ENCODE results near the gene ANTXR2. TPM values are rescaled to one million over a fixed set of nuclear protein-coding genes. Genes with fewer than 3 reads are reported as not detected.

Gene ANTXR2
- total RNA-seq, 2 experiments from 2014 or later: 52.0 to 55.0 TPM

DNA sequence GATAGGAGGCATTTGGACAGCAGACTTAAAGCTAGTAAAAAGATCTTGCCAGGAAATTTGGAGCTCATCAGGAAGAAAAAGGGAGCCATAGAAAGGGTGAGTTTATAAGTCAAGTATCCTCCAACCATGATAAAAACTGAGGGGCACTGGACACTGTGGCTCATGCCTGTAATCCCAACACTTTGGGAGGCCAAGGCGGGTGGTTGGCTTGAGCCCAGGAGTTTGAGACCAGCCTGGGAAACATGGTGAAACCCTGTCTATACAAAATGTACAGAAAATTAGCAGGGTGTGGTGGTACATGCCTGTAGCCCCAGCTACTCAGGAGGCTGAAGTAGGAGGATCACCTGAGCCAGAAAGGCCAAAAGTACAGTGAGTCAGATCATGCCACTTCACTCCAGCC is 48.7 kb downstream of the ANTXR2 start:
- peaks cover 47% of the 10 kb centered on the region for H3K36me3 Mint-ChIP-seq
- no peaks in the 10 kb centered on the region for H3K27me3 Mint-ChIP-seq
- no peak overlapping the region for H3K4me3 Mint-ChIP-seq
- CTCF ChIA-PET: no interaction called here
- H3K4me1 Mint-ChIP-seq: peaks cover 13% of the 10 kb centered on the region
- peaks cover 2% of the 10 kb centered on the region for H3K9me3 Mint-ChIP-seq (ENCODE audit: low read depth)
- DNase-seq (no peak), ATAC-seq (no peak)
- H3K27ac Mint-ChIP-seq: no peak overlapping the region

DNA sequence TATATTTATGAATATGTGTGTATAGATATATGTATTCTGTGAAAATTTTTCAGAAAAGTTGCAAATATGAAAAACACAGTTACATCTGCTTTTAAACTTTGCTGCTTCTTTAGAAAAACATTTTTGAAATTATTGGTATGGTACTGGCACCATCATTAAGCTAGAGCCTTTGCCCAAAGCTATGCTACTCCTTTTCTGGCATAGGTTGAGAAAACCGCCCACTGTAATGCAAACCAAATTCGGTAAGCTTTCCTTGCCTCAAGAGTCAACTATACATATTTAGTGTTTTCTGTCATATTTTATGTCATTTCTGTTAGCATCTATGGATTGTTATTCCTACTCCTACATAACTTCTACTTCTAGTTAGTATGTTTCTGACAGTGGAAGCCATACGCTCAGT is 50.7 kb downstream of the ANTXR2 start:
- H3K36me3 Mint-ChIP-seq: peaks cover 55% of the 10 kb centered on the region

DNA sequence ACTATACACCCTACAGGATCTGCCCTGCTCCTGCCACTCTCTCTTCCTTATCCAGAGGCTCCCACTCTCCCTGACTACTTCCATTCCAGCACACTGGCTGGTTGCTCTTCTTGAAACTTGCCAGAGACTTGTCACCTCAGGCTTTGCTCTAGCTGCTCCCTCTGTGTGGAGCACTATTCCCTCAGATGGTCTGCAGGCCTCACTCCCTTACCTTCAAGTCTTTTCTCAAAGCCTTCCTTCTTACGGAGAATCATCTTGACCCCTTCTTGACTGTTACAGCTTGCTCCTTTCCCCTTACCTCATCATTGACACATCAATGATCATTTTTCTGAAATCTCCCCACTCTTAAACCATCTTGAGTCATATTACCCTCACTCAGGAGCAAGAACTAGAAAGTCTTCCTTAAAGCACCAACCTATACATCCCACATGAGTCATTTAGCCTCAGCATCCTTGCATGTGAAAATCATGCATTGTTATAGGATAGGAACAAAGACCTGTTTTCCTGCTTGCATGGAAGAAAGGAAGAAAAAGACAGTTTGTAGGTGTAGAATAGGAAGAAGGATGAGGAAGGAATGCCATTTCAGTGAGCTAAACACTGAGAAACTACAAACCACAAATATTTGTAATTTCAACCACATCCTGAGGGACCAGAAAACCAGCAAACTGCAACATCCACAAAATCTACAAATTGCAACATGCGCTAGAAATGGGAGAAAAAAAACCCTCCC is 55.7 kb downstream of the ANTXR2 start:
- CTCF ChIA-PET: interaction anchor here (0.8 to 2.3 kb wide), 9 partner anchors 8 to 185 kb away, joined by 3 to 9 read pairs (median 3); no protein-coding TSS in a partner anchor
- Mint-ChIP-seq H3K36me3 (peaks cover 38% of the 10 kb centered on the region), H3K27ac (no peak overlapping the region), H3K27me3 (no peaks in the 10 kb centered on the region), H3K9me3 (ENCODE audit: low read depth) (no peaks in the 10 kb centered on the region), H3K4me1 (peaks cover 8% of the 10 kb centered on the region), H3K4me3 (no peak overlapping the region)
- ATAC-seq (peak; percentile 92), DNase-seq (no peak)

More for the DNA sequence above, 50.7 kb downstream of the ANTXR2 start:
- H3K4me1 Mint-ChIP-seq: peaks cover 13% of the 10 kb centered on the region
- H3K4me3 Mint-ChIP-seq: no peak overlapping the region
- no peak for ATAC-seq
- CTCF ChIA-PET: interaction anchor here (1.6 kb wide), 1 partner anchor 13 kb away, joined by 4 read pairs; no protein-coding TSS in a partner anchor
- H3K27me3 Mint-ChIP-seq: no peaks in the 10 kb centered on the region
- H3K9me3 Mint-ChIP-seq (ENCODE audit: low read depth): peaks cover 2% of the 10 kb centered on the region
- no peak for DNase-seq
- no peak overlapping the region for H3K27ac Mint-ChIP-seq

DNA sequence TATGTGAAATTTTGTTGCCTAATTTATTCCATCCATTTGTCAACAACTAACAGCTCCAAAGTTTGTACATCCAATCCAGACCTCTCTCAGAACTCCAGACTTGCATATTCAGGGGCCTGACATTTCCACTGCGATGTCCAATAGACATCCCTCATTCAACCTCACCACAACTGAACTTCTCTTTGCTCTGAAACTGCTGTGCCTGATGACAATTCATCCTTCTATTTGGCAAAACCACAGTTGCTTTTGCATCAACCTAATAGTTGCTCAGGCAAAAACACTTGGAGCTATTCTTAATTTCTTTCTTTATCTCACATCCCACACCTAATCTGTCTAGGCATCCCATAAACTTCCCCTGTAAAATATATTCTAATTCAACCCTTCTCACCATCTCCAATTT is 56.5 kb downstream of the ANTXR2 start:
- H3K27me3 Mint-ChIP-seq: no peaks in the 10 kb centered on the region
- DNase-seq (no peak), ATAC-seq (no peak)
- CTCF ChIA-PET: interaction anchor here (1.0 to 2.3 kb wide), 4 partner anchors 8 to 186 kb away, joined by 3 to 9 read pairs (median 6); no protein-coding TSS in a partner anchor
- no peak overlapping the region for H3K27ac Mint-ChIP-seq
- peaks cover 10% of the 10 kb centered on the region for H3K4me1 Mint-ChIP-seq
- no peaks in the 10 kb centered on the region for H3K9me3 Mint-ChIP-seq (ENCODE audit: low read depth)
- peaks cover 38% of the 10 kb centered on the region for H3K36me3 Mint-ChIP-seq
- H3K4me3 Mint-ChIP-seq: no peak overlapping the region

DNA sequence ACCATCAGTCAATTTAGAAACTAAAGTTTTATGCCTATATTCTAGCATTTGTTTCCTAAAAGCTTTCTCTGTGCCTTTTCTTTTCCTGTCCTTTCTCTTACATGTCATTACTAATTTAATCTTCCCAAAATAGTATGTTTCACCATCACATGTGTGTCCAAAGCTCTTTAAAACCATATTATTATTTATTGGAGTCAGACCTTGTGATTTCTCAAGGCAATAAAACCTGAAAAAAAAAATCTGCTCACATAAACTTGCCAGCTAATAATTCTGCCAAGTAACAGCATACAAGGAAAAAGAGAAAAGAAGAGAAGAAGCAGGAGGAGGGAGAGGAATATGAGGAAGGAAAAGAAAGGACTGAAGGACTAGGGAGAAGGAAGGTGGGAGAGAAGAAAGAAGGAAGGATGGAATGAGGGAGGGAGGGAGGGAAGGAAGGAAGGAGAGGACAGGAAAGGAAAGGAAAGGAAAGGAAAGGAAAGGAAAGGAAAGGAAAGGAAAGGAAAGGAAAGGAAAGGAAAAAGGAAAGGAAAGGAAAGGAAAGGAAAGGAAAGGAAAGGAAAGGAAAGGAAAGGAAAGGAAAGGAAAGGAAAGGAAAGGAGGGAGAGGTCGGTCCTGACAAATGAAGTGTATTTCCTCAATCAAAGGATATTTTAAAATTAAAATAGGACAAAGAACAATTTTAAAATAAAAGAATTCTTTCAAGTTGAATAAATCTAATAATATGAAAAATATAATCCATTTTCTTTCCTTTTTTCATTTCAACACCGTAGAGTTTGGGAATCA is 57.4 kb downstream of the ANTXR2 start:
- Mint-ChIP-seq H3K4me3 (no peak overlapping the region), H3K27ac (no peak overlapping the region), H3K27me3 (no peaks in the 10 kb centered on the region), H3K4me1 (peaks cover 17% of the 10 kb centered on the region), H3K9me3 (ENCODE audit: low read depth) (no peaks in the 10 kb centered on the region), H3K36me3 (peaks cover 37% of the 10 kb centered on the region)
- CTCF ChIA-PET: interaction anchor here (1.5 kb wide), 1 partner anchor 10 kb away, joined by 4 read pairs; no protein-coding TSS in a partner anchor
- no peak for ATAC-seq
- DNase-seq: no peak

DNA sequence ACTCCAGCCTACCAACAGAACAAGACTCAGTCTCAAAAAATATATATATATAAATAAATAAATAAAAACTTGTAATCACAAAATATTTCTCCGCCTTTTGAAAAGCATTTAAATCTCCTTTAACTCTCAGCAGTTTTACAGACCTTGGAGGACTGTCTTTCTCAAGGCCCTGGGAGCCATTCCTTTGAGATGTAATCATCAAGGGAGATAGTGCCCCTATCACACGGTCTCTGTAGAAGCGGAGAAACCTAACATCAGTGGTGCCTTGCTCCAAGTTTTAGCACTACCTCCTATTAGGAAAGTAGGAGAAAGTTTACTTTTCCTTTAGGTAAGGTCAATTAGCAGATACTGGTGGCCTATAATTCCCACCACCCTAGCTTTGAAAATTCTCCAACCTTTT is 58.5 kb downstream of the ANTXR2 start:
- no peak overlapping the region for H3K4me3 Mint-ChIP-seq
- CTCF ChIA-PET: no interaction called here
- peaks cover 41% of the 10 kb centered on the region for H3K36me3 Mint-ChIP-seq
- H3K27ac Mint-ChIP-seq: no peak overlapping the region
- peaks cover 28% of the 10 kb centered on the region for H3K4me1 Mint-ChIP-seq
- ATAC-seq: no peak
- no peaks in the 10 kb centered on the region for H3K27me3 Mint-ChIP-seq
- DNase-seq: no peak
- no peaks in the 10 kb centered on the region for H3K9me3 Mint-ChIP-seq (ENCODE audit: low read depth)

DNA sequence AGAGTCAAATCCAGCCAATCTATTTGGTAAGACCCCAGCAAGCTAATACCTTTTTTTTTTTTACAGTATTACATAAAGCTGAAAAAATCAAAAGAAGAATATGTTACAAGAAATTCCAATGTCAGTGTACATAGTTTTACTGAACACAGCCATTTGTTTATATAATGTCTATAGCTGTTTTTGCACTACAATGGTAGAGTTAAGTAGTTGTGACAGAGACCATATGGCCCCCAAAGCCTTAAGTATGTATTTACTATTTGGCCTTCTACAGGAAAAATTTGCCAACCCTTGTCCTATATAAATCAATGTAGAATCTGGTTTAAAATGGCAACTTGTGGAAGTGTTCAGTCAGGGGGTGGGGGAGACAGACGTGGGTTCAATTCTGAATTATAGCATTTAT is 60.7 kb downstream of the ANTXR2 start:
- no peaks in the 10 kb centered on the region for H3K9me3 Mint-ChIP-seq (ENCODE audit: low read depth)
- CTCF ChIA-PET: interaction anchor here (0.9 to 1.3 kb wide), 2 partner anchors 45 to 190 kb away, joined by 3 read pairs; no protein-coding TSS in a partner anchor
- DNase-seq: no peak
- H3K27me3 Mint-ChIP-seq: no peaks in the 10 kb centered on the region
- H3K27ac Mint-ChIP-seq: no peak overlapping the region
- H3K4me3 Mint-ChIP-seq: no peak overlapping the region
- peaks cover 48% of the 10 kb centered on the region for H3K4me1 Mint-ChIP-seq
- H3K36me3 Mint-ChIP-seq: peaks cover 51% of the 10 kb centered on the region
- no peak for ATAC-seq

DNA sequence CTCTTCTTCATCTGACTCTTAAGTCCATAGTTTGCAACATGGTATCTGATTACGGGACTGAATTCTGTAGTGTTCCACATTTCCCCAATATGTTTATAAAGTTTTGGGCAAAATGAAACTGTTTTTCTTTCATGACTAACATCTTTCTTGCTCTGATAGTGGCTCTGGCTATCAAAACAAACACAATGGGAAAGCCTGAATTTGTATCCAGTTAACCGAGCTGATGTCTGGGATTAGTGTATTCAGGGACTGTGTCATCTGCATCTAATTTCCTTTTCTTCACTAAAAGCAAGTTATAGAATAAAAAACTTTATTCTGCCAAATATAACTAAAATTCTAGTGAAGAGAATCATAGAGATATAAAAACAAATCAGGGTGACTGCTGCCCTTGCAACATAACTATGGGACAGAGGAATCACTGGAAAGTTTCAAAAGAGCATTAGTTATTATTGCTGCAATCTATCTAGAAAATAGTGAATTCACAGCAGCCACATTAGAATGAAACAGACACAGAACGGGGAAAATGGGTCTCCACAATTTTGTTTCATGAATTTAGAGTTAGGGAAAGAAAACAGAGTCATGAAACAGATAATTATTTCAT is 61.3 kb downstream of the ANTXR2 start:
- Mint-ChIP-seq H3K9me3 (ENCODE audit: low read depth) (no peaks in the 10 kb centered on the region), H3K4me3 (no peak overlapping the region), H3K27me3 (no peaks in the 10 kb centered on the region), H3K36me3 (peaks cover 57% of the 10 kb centered on the region), H3K27ac (no peak overlapping the region), H3K4me1 (peaks cover 53% of the 10 kb centered on the region)
- CTCF ChIA-PET: interaction anchor here (0.9 to 1.3 kb wide), 2 partner anchors 46 to 190 kb away, joined by 3 read pairs; no protein-coding TSS in a partner anchor
- DNase-seq (no peak), ATAC-seq (no peak)

DNA sequence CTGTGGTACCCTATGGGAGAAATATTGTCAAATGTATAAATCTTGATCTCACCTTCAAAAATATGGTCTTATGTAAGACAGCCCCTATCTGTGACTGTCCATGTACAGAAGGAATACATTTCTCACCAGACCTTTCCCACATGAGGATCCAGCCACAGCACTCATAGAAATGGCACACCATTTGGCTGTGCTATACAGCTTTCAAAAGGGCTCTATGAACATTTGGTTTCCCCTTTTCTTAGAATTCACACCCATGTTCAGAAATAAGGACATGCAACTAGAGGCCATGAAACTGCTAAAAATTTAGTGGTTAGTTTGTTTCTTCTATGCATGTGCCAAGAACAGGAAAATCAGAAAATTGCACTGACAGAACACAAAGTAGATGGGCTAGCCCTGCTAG is 62.7 kb downstream of the ANTXR2 start:
- peak; percentile 8 for ATAC-seq
- peak overlapping the region; percentile 19 for H3K4me3 Mint-ChIP-seq
- H3K36me3 Mint-ChIP-seq: peaks cover 67% of the 10 kb centered on the region
- no peak for DNase-seq
- CTCF ChIA-PET: interaction anchor here (1.0 kb wide), 1 partner anchor 192 kb away, joined by 3 read pairs; no protein-coding TSS in a partner anchor
- H3K9me3 Mint-ChIP-seq (ENCODE audit: low read depth): no peaks in the 10 kb centered on the region
- no peaks in the 10 kb centered on the region for H3K27me3 Mint-ChIP-seq
- H3K4me1 Mint-ChIP-seq: peaks cover 68% of the 10 kb centered on the region
- H3K27ac Mint-ChIP-seq: peak overlapping the region; percentile 69

DNA sequence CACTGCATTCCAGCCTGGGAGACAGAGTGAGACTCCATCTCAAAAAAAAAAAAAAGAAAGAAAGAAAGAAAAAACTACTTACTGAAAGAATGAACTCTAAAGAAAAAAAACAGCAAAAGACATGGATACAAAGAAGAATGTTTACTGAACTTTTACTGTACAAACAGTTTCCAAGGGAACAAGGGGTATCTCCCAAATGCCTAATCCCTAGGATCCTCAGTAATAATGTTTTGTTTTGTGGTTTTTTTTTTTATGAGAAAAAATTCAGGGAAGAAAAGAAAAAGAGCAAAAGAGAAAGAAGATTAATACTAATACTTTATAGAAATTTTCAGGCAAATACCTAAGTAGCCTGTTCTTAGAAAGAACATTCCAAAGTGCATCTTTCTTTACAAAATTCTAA is 63.2 kb downstream of the ANTXR2 start:
- DNase-seq (no peak), ATAC-seq (no peak)
- Mint-ChIP-seq H3K9me3 (ENCODE audit: low read depth) (no peaks in the 10 kb centered on the region), H3K4me3 (no peak overlapping the region), H3K36me3 (peaks cover 72% of the 10 kb centered on the region), H3K4me1 (peaks cover 72% of the 10 kb centered on the region), H3K27me3 (no peaks in the 10 kb centered on the region), H3K27ac (peak overlapping the region; percentile 88)
- CTCF ChIA-PET: interaction anchor here (1.0 kb wide), 1 partner anchor 193 kb away, joined by 3 read pairs; no protein-coding TSS in a partner anchor

DNA sequence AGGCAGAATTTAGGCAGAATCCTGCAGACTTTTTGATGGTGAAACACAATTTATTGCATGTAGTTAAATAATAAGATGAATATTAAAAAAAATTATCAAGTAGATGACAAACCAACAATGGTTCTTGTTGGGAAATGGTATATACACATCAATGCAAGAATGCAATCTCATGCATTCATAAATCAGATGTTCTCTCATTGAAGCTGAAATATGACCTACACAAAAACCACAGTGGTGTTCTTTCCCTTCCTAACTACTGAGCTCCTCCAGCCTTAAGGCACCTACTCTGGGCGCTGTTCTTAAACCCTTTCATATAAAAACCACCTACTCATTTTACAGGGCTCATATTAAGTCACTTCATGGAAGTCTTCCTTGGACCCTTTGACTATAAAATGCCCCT is 64.1 kb downstream of the ANTXR2 start:
- H3K4me1 Mint-ChIP-seq: peaks cover 78% of the 10 kb centered on the region
- peaks cover 78% of the 10 kb centered on the region for H3K36me3 Mint-ChIP-seq
- H3K9me3 Mint-ChIP-seq (ENCODE audit: low read depth): peaks cover 7% of the 10 kb centered on the region
- no peak for DNase-seq
- ATAC-seq: no peak
- H3K27me3 Mint-ChIP-seq: no peaks in the 10 kb centered on the region
- no peak overlapping the region for H3K4me3 Mint-ChIP-seq
- CTCF ChIA-PET: interaction anchor here (1.0 to 2.9 kb wide), 2 partner anchors 9 to 176 kb away, joined by 3 to 9 read pairs; no protein-coding TSS in a partner anchor
- H3K27ac Mint-ChIP-seq: peak overlapping the region; percentile 88

DNA sequence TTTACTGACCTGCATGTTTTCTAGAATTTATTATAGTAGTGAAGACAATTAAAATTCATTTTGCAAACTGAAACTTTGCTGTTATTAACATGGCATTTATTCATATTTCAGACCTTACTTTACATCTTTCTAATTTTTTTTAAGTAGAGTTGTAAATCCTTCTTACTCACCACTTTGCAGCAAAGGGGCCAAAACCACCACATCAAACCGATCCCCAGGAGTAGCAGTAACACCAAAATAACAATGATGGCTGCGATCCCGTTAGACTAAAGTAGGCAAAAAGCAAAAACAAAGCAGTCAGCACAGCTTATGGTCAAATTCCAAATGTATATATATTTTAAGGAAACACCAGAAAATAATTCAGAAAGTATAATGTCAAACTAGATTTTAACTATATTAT is 64.7 kb downstream of the ANTXR2 start:
- CTCF ChIA-PET: interaction anchor here (1.0 to 2.9 kb wide), 2 partner anchors 9 to 177 kb away, joined by 3 to 9 read pairs; no protein-coding TSS in a partner anchor
- Mint-ChIP-seq H3K4me1 (peaks cover 77% of the 10 kb centered on the region), H3K9me3 (ENCODE audit: low read depth) (peaks cover 7% of the 10 kb centered on the region), H3K27me3 (no peaks in the 10 kb centered on the region), H3K4me3 (peak overlapping the region; percentile 58), H3K27ac (peak overlapping the region; percentile 99), H3K36me3 (peaks cover 77% of the 10 kb centered on the region)
- DNase-seq: peak; percentile 54
- ATAC-seq: no peak

DNA sequence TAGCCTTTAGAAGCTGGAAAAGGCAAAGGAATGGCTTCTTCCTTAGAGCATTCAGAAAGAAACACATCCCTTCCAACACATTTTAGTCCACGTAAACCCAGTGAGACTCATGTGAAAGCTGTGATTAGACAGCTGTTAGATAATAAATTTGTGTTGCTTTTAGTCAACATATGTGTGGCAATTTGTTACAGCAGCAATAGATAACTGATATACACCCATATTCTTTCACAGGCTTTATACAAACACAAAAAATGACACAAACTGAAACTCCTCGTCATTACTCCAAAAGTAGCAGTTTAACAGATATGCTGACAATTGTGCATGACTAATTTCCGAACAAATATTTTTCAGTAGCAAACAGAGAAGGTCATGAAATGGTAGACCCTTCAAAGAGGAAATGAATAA is 65.3 kb downstream of the ANTXR2 start:
- Mint-ChIP-seq H3K4me1 (peaks cover 75% of the 10 kb centered on the region), H3K27ac (peak overlapping the region; percentile 99), H3K27me3 (no peaks in the 10 kb centered on the region), H3K9me3 (ENCODE audit: low read depth) (peaks cover 7% of the 10 kb centered on the region), H3K4me3 (peak overlapping the region; percentile 58), H3K36me3 (peaks cover 75% of the 10 kb centered on the region)
- CTCF ChIA-PET: interaction anchor here (2.9 kb wide), 1 partner anchor 10 kb away, joined by 9 read pairs; no protein-coding TSS in a partner anchor
- DNase-seq: no peak
- peak; percentile 59 for ATAC-seq

All from activated CD8-positive, alpha-beta memory T cell treated with anti-CD3 and anti-CD28 coated beads, Interleukin-2, amount 10 ng/mL, durations not matched to agents 7 days and 5 days (primary cell).